Psoas muscle (tissue), 8 donors: ENCODE results near the gene ARFGAP3. TPM values are rescaled to one million over a fixed set of nuclear protein-coding genes. Genes with fewer than 3 reads are reported as not detected.

Experiments
- ATAC-seq, 4 donors: fragments of 200-7000 bp; cut with Tn5 transposase; one replicate each; pipeline ENCODE4 v1.9.1; 2020; ENCODE audit warnings: moderate library complexity in 3 of 4, mild to moderate bottlenecking in 2 of 4
- DNase-seq, 2 donors: peaks; one replicate each; pipeline ENCODE4 v3.0.0-alpha.2; 2020
- H3K27ac ChIP-seq: fragments of 200-600 bp; one replicate; pipeline ENCODE4 v1.8.0; 2022
- H3K27me3 ChIP-seq, 3 donors: fragments of 200-600 bp in 1 of 3; one replicate each; pipeline versions ENCODE4 v1.6.1 to v1.8.0; 2013 to 2022; ENCODE audit warnings: low read length in 2 of 3, mild to moderate bottlenecking in 2 of 3, moderate library complexity in 1 of 3; ENCODE audit not compliant: insufficient read depth in 3 of 3
- H3K36me3 ChIP-seq, 2 donors: fragments of 200-600 bp in 1 of 2; one replicate each; pipeline versions ENCODE4 v1.6.1 to v1.8.0; 2013 to 2022; ENCODE audit warnings: low read depth in 1 of 2, mild to moderate bottlenecking in 1 of 2, moderate library complexity in 1 of 2; ENCODE audit not compliant: insufficient read depth in 1 of 2
- H3K4me1 ChIP-seq: fragments of 200-600 bp; one replicate; pipeline ENCODE4 v1.8.0; 2022
- H3K4me3 ChIP-seq: fragments of 200-600 bp; one replicate; pipeline ENCODE4 v1.8.0; 2022; ENCODE audit warnings: mild to moderate bottlenecking
- H3K9me3 ChIP-seq: fragments of 200-600 bp; one replicate; pipeline ENCODE4 v1.8.0; 2022
- WGBS, 3 donors: extraction: QIAGEN DNeasy Blood & Tissue Kit; methylation state at CpG; one replicate each; pipeline versions ENCODE4 v1.1.6 to v1.1.7; 2013; 5-methylcytosine and 5-hydroxymethylcytosine counted together
- intact Hi-C, 2 donors: fragments of 100-400 bp; cut with DNase I; formaldehyde crosslinking; loops; one replicate each; pipeline versions ENCODE4 v1.11.0 to v1.14.2; 2022
- polyA plus RNA-seq, 3 donors: library from polyadenylated mRNA; stranded (reverse); fragments of 200-250 nt; gene quantifications; one replicate each; pipeline ENCODE4 v1.2.3, GENCODE V29; 2013
- total RNA-seq, 4 donors: library from RNA; stranded (reverse); fragmentation: NEBNext Ultra II Directional in 2 of 4; extraction: Animal tissue kit (Norgen Biotek cat#: 25700) in 2 of 4; gene quantifications; one replicate each; pipeline versions ENCODE4 v1.2.1 to v1.2.4, GENCODE V29; 2021 to 2023
- TF ChIP-seq, protein P1 (sequence below): fragments of 200-600 bp; IDR thresholded peaks from one replicate; pipeline ENCODE4 v1.8.0; 2022; ENCODE audit warnings: antibody characterized with exemption
- donor health status: healthy with polysubstance abuse.
- donor health status: DM: no; HTN: no; CAD: no; lungs with moderate emphysema.
- donor health status: Bipolar disorder and iron deficiency.
- donor health status: healthy.
- donor health status: DM: yes; HTN: yes; CAD: no.
- donor health status: DM: no; HTN: no; CAD: no.
- donor health status: DM: no; HTN: no; CAD: no.
- donor health status: DM: yes; HTN: yes; CAD: no.

The ARFGAP3 gene
- total and polyA plus RNA-seq, 7 donors: 18.4 to 36.1 (median 23.8) TPM

DNA sequence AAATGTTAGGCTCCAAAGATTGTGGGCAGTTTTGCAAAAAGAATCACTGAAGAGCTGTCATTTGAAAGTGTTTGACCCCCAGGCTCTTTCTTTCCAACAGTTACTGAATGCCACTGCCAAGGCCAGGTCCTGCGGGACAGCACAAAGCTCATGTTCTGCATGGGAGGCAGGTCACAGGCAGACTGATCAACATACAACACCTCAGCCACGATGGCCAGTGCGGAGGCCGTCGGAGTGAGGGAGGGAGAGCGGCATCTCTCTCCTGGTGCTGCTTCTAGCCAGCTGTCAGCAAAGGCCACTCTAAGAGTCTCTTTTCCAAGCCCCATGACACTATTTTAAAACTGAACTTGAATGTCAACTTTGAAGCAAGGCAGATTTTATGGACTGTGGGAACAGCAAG is 49.9 kb downstream of the ARFGAP3 start:
- peaks cover 31% of the 10 kb centered on the region for H3K4me1 ChIP-seq
- H3K36me3 ChIP-seq: peaks cover 5 to 84% of the 10 kb centered on the region in 2 donors
- H3K9me3 ChIP-seq: no peaks in the 10 kb centered on the region
- ATAC-seq: no peak
- H3K4me3 ChIP-seq: no peak overlapping the region
- H3K27me3 ChIP-seq: no peaks in the 10 kb centered on the region
- DNase-seq: no peak
- TF ChIP-seq, protein P1, sequence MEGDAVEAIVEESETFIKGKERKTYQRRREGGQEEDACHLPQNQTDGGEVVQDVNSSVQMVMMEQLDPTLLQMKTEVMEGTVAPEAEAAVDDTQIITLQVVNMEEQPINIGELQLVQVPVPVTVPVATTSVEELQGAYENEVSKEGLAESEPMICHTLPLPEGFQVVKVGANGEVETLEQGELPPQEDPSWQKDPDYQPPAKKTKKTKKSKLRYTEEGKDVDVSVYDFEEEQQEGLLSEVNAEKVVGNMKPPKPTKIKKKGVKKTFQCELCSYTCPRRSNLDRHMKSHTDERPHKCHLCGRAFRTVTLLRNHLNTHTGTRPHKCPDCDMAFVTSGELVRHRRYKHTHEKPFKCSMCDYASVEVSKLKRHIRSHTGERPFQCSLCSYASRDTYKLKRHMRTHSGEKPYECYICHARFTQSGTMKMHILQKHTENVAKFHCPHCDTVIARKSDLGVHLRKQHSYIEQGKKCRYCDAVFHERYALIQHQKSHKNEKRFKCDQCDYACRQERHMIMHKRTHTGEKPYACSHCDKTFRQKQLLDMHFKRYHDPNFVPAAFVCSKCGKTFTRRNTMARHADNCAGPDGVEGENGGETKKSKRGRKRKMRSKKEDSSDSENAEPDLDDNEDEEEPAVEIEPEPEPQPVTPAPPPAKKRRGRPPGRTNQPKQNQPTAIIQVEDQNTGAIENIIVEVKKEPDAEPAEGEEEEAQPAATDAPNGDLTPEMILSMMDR: no peak
- H3K27ac ChIP-seq: peak overlapping the region; percentile 9
- WGBS, 3 donors: 76 to 92% (median 86%) methylated on average over 6 of the region's 6 CpGs
- intact Hi-C loops: no loop called here

DNA sequence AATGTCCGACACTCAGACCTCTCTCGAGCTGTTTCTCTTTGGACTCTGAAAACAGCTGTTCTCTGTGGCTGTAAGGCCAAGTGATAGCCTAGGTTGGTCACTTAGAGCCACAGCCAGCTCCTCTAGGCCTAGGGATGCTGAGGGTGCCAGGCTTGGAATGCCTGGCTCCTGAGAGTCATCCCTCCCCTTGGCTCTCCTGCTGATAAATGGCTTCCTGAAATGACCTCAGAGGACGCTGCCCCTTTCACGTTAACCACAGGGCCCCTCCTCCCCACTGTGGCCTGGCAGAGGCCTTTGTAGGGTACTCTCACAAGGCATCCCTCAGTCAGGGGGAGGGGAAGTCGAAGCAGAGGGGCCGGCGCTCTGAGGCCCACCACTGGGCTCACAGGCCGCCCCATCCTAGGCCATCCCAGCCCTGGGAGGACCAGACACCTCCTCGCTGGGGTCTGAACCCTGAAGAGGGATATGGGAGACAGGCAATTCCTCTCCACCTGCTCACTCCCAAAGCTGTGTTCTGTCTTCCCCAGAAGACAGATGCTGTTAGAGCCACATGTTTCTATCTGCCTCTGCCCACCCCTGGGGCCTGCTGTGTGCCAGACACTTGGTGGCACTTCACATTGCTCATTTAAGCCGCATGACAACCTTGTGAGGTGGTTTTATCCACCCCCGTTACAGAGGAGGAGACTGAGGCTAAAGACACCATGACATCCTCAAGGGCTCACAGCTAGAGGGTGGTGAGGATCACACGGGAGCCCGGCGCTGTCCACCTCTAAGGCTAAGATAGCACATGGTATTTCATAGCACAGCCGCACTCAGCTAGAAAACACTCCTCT is 50.9 kb downstream of the ARFGAP3 start:
- no peaks in the 10 kb centered on the region for H3K27me3 ChIP-seq
- H3K9me3 ChIP-seq: no peaks in the 10 kb centered on the region
- intact Hi-C loops: no loop called here
- H3K4me3 ChIP-seq: no peak overlapping the region
- TF ChIP-seq, protein P1: no peak
- DNase-seq (no peak), ATAC-seq (peak; percentile 41 to 68 (median 54))
- peaks cover 5 to 80% of the 10 kb centered on the region in 2 donors for H3K36me3 ChIP-seq
- peak overlapping the region; percentile 47 for H3K27ac ChIP-seq
- peaks cover 31% of the 10 kb centered on the region for H3K4me1 ChIP-seq
- whole genome bisulfite sequencing, 3 donors: 62 to 73% (median 68%) methylated on average over 15 of the region's 15 CpGs

DNA sequence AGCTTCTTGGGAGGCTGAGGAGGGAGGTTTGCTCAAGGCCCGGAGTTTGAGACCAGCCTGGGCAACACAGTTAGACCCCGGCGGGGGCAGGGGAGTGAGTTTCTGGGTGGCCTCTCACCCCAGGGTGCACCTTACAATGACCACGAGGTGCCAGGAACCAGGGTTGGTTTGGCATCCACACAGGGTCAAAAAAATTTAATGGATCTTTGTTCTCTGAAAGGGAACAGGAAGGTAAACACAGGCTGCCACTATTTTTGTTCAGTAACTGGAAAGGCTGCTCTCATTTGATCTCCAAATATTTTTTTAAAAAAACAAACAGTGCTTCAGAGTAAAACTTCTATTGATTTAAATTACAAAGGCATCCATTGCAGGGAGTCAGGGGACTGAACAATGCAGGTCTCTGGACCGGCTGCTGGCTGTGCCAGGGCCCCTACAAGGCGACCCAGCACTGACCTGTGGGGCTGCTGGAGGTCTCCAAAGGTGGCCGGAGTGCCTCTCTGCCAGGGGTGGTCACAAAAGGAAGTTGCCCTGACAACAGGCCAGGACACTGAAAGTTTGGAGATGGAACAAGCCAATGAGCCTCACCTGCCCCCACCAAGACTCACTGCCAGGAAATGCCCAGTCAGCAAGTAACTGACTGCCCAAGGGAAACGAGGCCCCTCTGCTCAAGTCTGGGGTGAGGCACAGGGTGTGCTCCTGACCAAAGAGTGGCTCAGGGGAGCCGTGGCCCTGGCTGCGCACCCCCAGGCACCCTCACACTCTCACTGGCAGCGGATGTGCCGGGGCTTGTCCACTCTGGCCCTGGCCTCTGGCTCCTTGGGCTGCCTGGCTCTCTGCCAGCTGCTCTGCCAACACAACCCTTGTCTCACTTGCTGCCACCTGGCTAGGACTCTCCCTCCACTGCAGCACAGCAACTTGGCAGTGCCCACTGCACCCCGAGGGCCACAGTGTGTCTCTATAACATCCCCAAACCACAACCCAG is 51.8 kb downstream of the ARFGAP3 start:
- peak; percentile 67 to 73 (median 68) for ATAC-seq
- peak overlapping the region; percentile 47 for H3K27ac ChIP-seq
- H3K4me1 ChIP-seq: peaks cover 31% of the 10 kb centered on the region
- 42 to 58% (median 49%) methylated on average over 13 of the region's 13 CpGs for WGBS, 3 donors
- H3K27me3 ChIP-seq: no peaks in the 10 kb centered on the region
- peaks cover 5 to 77% of the 10 kb centered on the region in 2 donors for H3K36me3 ChIP-seq
- intact Hi-C loops: no loop called here
- no peaks in the 10 kb centered on the region for H3K9me3 ChIP-seq
- H3K4me3 ChIP-seq: no peak overlapping the region
- DNase-seq: peak; percentile 61 to 80
- TF ChIP-seq, protein P1: no peak

DNA sequence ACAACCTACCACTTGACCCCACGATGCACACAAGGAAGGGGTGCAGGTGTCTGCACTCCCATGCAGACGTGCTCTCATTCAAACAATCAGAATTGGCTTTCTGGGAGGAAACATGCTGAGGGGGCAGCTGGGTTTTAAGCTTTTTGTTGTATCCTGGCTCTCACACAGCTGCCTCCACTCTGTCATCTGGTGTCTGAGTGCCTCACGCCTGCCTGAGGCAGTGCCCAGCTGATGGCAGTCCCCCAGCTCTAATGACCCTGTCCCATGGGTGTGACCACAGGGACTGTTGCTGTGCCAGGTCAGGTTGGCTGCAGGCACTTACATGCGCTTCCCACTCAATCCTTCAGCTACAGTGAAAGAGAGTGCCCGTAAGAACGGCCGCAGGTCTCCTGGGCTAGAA is 53.7 kb downstream of the ARFGAP3 start:
- peak overlapping the region; percentile 30 for H3K27ac ChIP-seq
- DNase-seq (peak; percentile 51 to 79), ATAC-seq (peak; percentile 72 to 87 (median 84))
- no peaks in the 10 kb centered on the region for H3K27me3 ChIP-seq
- intact Hi-C loops: no loop called here
- no peaks in the 10 kb centered on the region for H3K9me3 ChIP-seq
- TF ChIP-seq, protein P1: no peak
- no peak overlapping the region for H3K4me3 ChIP-seq
- H3K36me3 ChIP-seq: peaks cover 5 to 73% of the 10 kb centered on the region in 2 donors
- 29 to 35% (median 30%) methylated on average over 7 of the region's 7 CpGs for WGBS, 3 donors
- peaks cover 31% of the 10 kb centered on the region for H3K4me1 ChIP-seq
